HepG2 (cell line): ENCODE measurements around the gene KLF5. TPM values are rescaled to one million over a fixed set of nuclear protein-coding genes. Genes with fewer than 3 reads are reported as not detected.

ENCODE experiments used
- ATAC-seq: fragments of 200-7000 bp; cut with Tn5 transposase; 3 replicates; pipeline ENCODE4 v1.9.1; 2020; ENCODE audit warnings: mild to moderate bottlenecking, moderate library complexity
- BruUV-seq: library from RNA; stranded (reverse); fragments of 400-500 nt; replicated peaks from 2 replicates; lab custom pipeline; 2021; lab: Mats Ljungman, UMichigan
- CTCF ChIA-PET: fragments of 300-600 bp; formaldehyde crosslinking; extraction: SDS; loops from one replicate; lab custom pipeline; 2021; ENCODE audit warnings: low total read pairs, inconsistent platforms, low intra/inter-chr PET ratio; lab: Yijun Ruan, JAX
- POLR2A ChIA-PET: fragments of 350-600 bp; sonication (Branson Sonifier 250); formaldehyde crosslinking; loops from one replicate; lab custom pipeline; 2020; ENCODE audit warnings: antibody characterized with exemption, inconsistent platforms; lab: Yijun Ruan, JAX
- DNase-seq: peaks from one replicate; pipeline ENCODE4 v3.0.0-alpha.2; 2015; ENCODE audit warnings: low spot score
- FAIRE-seq: peaks from 3 replicates; lab custom pipeline; 2011; peaks lifted over from hg19 to GRCh38; lab: Jason Lieb, UNC
- H2AFZ ChIP-seq: one replicate; pipeline ENCODE4 v1.6.1; 2011; ENCODE audit warnings: low read length, inconsistent platforms
- H3K27ac ChIP-seq: fragments of 300-600 bp; 3 replicates; pipeline ENCODE4 v1.8.0; 2011; ENCODE audit warnings: mixed run types, mild to moderate bottlenecking, mixed read lengths, low read length, inconsistent platforms; ENCODE audit not compliant: insufficient read depth; ENCODE audit errors: extremely low read length
- H3K27me3 ChIP-seq, 2 experiments: fragments of 200-600 bp in 1 of 2; 2 replicates in 1 of 2; 3 replicates in 1 of 2; pipeline versions ENCODE4 v1.6.0 to v1.8.0; 2011; ENCODE audit warnings: low read length in 2 of 2, mild to moderate bottlenecking in 2 of 2, moderate library complexity in 2 of 2, inconsistent platforms in 1 of 2; ENCODE audit not compliant: insufficient read depth in 2 of 2, control insufficient read depth in 1 of 2
- H3K36me3 ChIP-seq, 2 experiments: fragments of 200-600 bp in 1 of 2; replicated peaks in 1 of 2; 2 replicates in 1 of 2; 3 replicates in 1 of 2; pipeline versions ENCODE4 v1.5.1 to v1.8.0; 2011; ENCODE audit warnings: low read length in 2 of 2, inconsistent platforms in 1 of 2; ENCODE audit not compliant: insufficient read depth in 2 of 2, control insufficient read depth in 1 of 2
- H3K4me1 ChIP-seq: 2 replicates; pipeline ENCODE4 v1.5.1; 2012; ENCODE audit warnings: low read length, inconsistent platforms; ENCODE audit not compliant: insufficient read depth
- H3K4me2 ChIP-seq: 2 replicates; pipeline ENCODE4 v1.6.0; 2011; ENCODE audit warnings: low read depth, low read length, inconsistent platforms
- H3K4me3 ChIP-seq, 3 experiments: fragments of 200-600 bp in 1 of 3; sonication (generic), shearing (Covaris generic) in 1 of 3; replicated peaks in 1 of 3; 2 replicates each; pipeline ENCODE4 v1.5.1; 2011 to 2016; ENCODE audit warnings: low read length in 3 of 3, inconsistent platforms in 2 of 3, low read depth in 2 of 3, mild to moderate bottlenecking in 2 of 3, control low read depth in 1 of 3, mixed read lengths in 1 of 3; ENCODE audit not compliant: insufficient read depth in 1 of 3
- H3K79me2 ChIP-seq: one replicate; pipeline ENCODE4 v1.6.1; 2011; ENCODE audit warnings: low read length, inconsistent platforms; ENCODE audit not compliant: insufficient read depth
- H3K9ac ChIP-seq: 2 replicates; pipeline ENCODE4 v1.6.0; 2011; ENCODE audit warnings: mild to moderate bottlenecking, low read depth, low read length, inconsistent platforms; ENCODE audit not compliant: insufficient read depth
- H3K9me3 ChIP-seq: 2 replicates; pipeline ENCODE4 v1.5.1; 2012; ENCODE audit warnings: mild to moderate bottlenecking, low read length
- H4K20me1 ChIP-seq: 2 replicates; pipeline ENCODE4 v1.6.0; 2011; ENCODE audit warnings: inconsistent platforms, mild to moderate bottlenecking, low read length, moderate library complexity; ENCODE audit not compliant: insufficient read depth
- DMAP1 ChIP-seq: IDR thresholded peaks from 2 replicates; pipeline ENCODE4 v1.6.1; 2016
- FOXP4 ChIP-seq: sonication (generic); formaldehyde crosslinking; IDR thresholded peaks from 2 replicates; pipeline ENCODE4 v1.4.0; 2020; ENCODE audit warnings: missing genetic modification reagents
- JUND ChIP-seq: sonication (generic); formaldehyde crosslinking; IDR thresholded peaks from 2 replicates; pipeline ENCODE4 v1.8.0; 2022; ENCODE audit warnings: mild to moderate bottlenecking, missing genetic modification reagents
- MED1 ChIP-seq: sonication (generic); formaldehyde crosslinking; IDR thresholded peaks from 2 replicates; pipeline ENCODE4 v1.4.0; 2020; ENCODE audit warnings: missing genetic modification reagents
- MLLT10 ChIP-seq: sonication (generic); formaldehyde crosslinking; IDR thresholded peaks from 2 replicates; pipeline ENCODE4 v1.4.0; 2020; ENCODE audit warnings: missing genetic modification reagents
- NCOA2 ChIP-seq: sonication (generic); formaldehyde crosslinking; IDR thresholded peaks from 2 replicates; pipeline ENCODE4 v1.8.0; 2022; ENCODE audit warnings: inconsistent platforms
- NR2F6 ChIP-seq, 2 experiments: IDR thresholded peaks; 2 replicates each; pipeline ENCODE4 v1.6.1; 2016; ENCODE audit warnings: antibody characterized with exemption in 1 of 2, mild to moderate bottlenecking in 1 of 2
- TFAP4 ChIP-seq: sonication (generic); IDR thresholded peaks from 2 replicates; pipeline ENCODE4 v1.6.1; 2016; ENCODE audit warnings: low read depth, borderline replicate concordance
- TOPORS ChIP-seq: sonication (generic); formaldehyde crosslinking; IDR thresholded peaks from 2 replicates; pipeline ENCODE4 v1.8.0; 2023; ENCODE audit warnings: mild to moderate bottlenecking, missing genetic modification reagents
- ZBTB20 ChIP-seq: sonication (generic); formaldehyde crosslinking; IDR thresholded peaks from 2 replicates; pipeline ENCODE4 v1.8.1; 2023; ENCODE audit warnings: missing genetic modification reagents, low read depth, mild to moderate bottlenecking, borderline replicate concordance
- ZNF136 ChIP-seq: sonication (generic); formaldehyde crosslinking; IDR thresholded peaks from 2 replicates; pipeline ENCODE4 v1.8.1; 2022; ENCODE audit warnings: low read depth, mild to moderate bottlenecking, moderate library complexity, missing genetic modification reagents
- ZNF775 ChIP-seq: sonication (generic); formaldehyde crosslinking; IDR thresholded peaks from 2 replicates; pipeline ENCODE4 v1.4.0; 2020; ENCODE audit warnings: missing genetic modification reagents, mild to moderate bottlenecking, moderate library complexity, borderline replicate concordance
- WGBS: methylation state at CpG from one replicate; pipeline ENCODE4 v1.1.6; 2017; ENCODE audit warnings: low lambda C conversion rate; 5-methylcytosine and 5-hydroxymethylcytosine counted together
- in situ Hi-C: cut with HindIII; loops from 2 replicates; pipeline ENCODE4 v1.10.0; 2017; ENCODE audit warnings: low pct_unique_long_range_greater_than_20kb; ENCODE audit not compliant: extremely low pct_ligation_motif_present
- intact Hi-C: fragments of 100-400 bp; cut with micrococcal nuclease; formaldehyde crosslinking; loops from one replicate; pipeline ENCODE4 v1.10.0; 2022; ENCODE audit not compliant: unreplicated experiment
- polyA plus RNA-seq, 8 experiments: library from polyadenylated mRNA; depleted of rRNA in 3 of 8; stranded (reverse) in 7 of 8; unstranded in 1 of 8; fragments of >200 nt; fragmentation: Illumina TruSeq in 4 of 8; extraction: Trizol in 4 of 8; gene quantifications; 2 replicates each; pipeline versions ENCODE4 v1.2.1 to v1.2.3, GENCODE V29; 2011 to 2016; ENCODE audit warnings: low read depth in 4 of 8, missing spikeins in 1 of 8, mixed read lengths in 1 of 8; ENCODE audit not compliant: insufficient read depth in 1 of 8
- total RNA-seq, 5 experiments: library from RNA; depleted of rRNA; stranded (reverse); fragments of >200 nt; fragmentation: Illumina TruSeq; extraction: Trizol; gene quantifications; 2 replicates each; pipeline ENCODE4 v1.2.3, GENCODE V29; 2016; ENCODE audit warnings: low read depth in 1 of 5
- TF ChIP-seq, protein P1 (sequence below), 2 experiments: sonication (generic) in 1 of 2; formaldehyde crosslinking in 1 of 2; IDR thresholded peaks; 2 replicates each; pipeline versions ENCODE4 v1.6.1 to v1.9.0; 2014 to 2022; ENCODE audit warnings: antibody characterized with exemption in 1 of 2, borderline replicate concordance in 1 of 2, inconsistent platforms in 1 of 2, low read depth in 1 of 2, missing genetic modification reagents in 1 of 2
- TF ChIP-seq, protein P2 (sequence below): sonication (generic); formaldehyde crosslinking; IDR thresholded peaks from 2 replicates; pipeline ENCODE4 v1.8.0; 2023; ENCODE audit warnings: mild to moderate bottlenecking, missing genetic modification reagents

Gene KLF5
- total and polyA plus RNA-seq, 2 of the 13 experiments (the other 11 are each of a cell fraction or from before 2014, with no cell fraction given) = 1.7 to 9.2 TPM

DNA sequence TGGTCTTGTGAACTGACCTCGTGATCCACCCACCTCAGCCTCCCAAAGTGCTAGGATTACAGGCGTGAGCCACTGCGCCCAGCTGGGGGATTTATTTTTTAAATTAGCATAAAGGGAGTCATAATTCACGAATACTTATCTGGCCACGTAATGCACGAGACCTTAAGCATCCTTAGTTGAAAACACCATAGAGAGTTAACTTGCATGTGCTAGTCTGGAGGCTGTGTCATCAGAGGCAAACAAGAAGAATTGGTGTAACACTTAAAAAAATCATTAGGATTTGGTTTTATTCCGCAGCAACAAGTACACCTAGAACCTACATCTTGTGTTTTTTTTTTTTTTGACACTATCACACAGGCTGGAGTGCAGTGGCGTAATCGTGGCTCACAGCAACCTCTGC lies 19.1 kb downstream of the KLF5 start (continued):
- TF ChIP-seq, protein P1, sequence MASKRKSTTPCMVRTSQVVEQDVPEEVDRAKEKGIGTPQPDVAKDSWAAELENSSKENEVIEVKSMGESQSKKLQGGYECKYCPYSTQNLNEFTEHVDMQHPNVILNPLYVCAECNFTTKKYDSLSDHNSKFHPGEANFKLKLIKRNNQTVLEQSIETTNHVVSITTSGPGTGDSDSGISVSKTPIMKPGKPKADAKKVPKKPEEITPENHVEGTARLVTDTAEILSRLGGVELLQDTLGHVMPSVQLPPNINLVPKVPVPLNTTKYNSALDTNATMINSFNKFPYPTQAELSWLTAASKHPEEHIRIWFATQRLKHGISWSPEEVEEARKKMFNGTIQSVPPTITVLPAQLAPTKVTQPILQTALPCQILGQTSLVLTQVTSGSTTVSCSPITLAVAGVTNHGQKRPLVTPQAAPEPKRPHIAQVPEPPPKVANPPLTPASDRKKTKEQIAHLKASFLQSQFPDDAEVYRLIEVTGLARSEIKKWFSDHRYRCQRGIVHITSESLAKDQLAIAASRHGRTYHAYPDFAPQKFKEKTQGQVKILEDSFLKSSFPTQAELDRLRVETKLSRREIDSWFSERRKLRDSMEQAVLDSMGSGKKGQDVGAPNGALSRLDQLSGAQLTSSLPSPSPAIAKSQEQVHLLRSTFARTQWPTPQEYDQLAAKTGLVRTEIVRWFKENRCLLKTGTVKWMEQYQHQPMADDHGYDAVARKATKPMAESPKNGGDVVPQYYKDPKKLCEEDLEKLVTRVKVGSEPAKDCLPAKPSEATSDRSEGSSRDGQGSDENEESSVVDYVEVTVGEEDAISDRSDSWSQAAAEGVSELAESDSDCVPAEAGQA (IDR thresholded peaks at IDR 0.05; ENCODE audit: low read depth) = no peak
- TF ChIP-seq, protein P1 (CRISPR knock-in tag; IDR thresholded peaks at IDR 0.05; ENCODE audit: borderline replicate concordance) = no peak
- no peak for TF ChIP-seq TFAP4

DNA sequence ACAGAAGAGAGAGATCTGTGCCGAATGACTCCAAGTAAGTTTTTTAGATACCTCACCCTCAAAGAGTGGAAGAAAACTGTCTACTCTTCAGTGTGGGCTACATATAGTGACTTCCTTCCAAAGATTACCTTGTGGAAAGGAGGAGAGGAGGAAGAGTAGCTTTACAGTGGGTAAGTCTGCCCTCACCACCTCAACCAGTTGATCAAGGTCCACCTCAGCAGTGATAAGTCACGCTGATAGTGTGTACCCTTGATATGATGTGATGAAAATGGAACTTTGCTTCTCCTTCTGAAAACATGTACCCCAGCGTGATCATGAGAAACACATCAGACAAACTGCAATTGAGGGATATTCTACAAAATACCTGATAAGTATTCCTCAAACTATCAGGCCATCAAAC lies 20.6 kb downstream of the KLF5 start:
- Histone ChIP-seq H3K36me3 (no peaks in the 10 kb centered on the region), H3K27ac (no peak overlapping the region), H2AFZ (no peak overlapping the region), H3K79me2 (no peaks in the 10 kb centered on the region), H3K4me3 (no peak overlapping the region), H4K20me1 (no peaks in the 10 kb centered on the region), H3K4me2 (no peak overlapping the region), H3K9ac (no peak overlapping the region), H3K4me1 (peaks cover 13% of the 10 kb centered on the region; the same call in 1 of the 2 replicates), H3K27me3 (no peaks in the 10 kb centered on the region), H3K9me3 (no peaks in the 10 kb centered on the region)
- DNase-seq = no peak
- no TSS peak for BruUV-seq
- ChIA-PET POLR2A (no interaction called here), CTCF (no interaction called here)
- FAIRE-seq = no peak
- in situ Hi-C loops (no loop called here), intact Hi-C loops (no loop called here)
- ATAC-seq = no peak
- WGBS = 47% methylated on average over 3 of the region's 3 CpGs
- TF ChIP-seq FOXP4 (CRISPR knock-in tag) (no peak), ZNF775 (no peak), NCOA2 (CRISPR knock-in tag) (no peak), NR2F6 (IDR thresholded peaks at IDR 0.05) (no peak), NR2F6 (CRISPR knock-in tag; IDR thresholded peaks at IDR 0.05) (no peak), MED1 (no peak), JUND (no peak), ZBTB20 (no peak), TOPORS (no peak), MLLT10 (CRISPR knock-in tag) (no peak), DMAP1 (no peak), ZNF136 (CRISPR knock-in tag) (no peak)
- TF ChIP-seq, protein P2, sequence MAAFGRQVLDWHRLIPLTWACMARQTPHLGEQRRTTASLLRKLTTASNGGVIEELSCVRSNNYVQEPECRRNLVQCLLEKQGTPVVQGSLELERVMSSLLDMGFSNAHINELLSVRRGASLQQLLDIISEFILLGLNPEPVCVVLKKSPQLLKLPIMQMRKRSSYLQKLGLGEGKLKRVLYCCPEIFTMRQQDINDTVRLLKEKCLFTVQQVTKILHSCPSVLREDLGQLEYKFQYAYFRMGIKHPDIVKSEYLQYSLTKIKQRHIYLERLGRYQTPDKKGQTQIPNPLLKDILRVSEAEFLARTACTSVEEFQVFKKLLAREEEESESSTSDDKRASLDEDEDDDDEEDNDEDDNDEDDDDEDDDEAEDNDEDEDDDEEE (CRISPR knock-in tag) = no peak
